Endothelial cell of umbilical vein (primary cell): Measurements from ENCODE around the gene RAB3GAP1. TPM values are rescaled to one million over a fixed set of nuclear protein-coding genes. Genes with fewer than 3 reads are reported as not detected.

Experiments
- BruUV-seq: library from RNA; stranded (reverse); fragments of 400-500 nt; replicated peaks from 2 replicates; lab custom pipeline; 2021; lab: Mats Ljungman, UMichigan
- CTCF ChIA-PET: fragments of 300-600, 350-600 bp; sonication (Branson Sonifier 250); formaldehyde crosslinking; loops from one replicate; lab custom pipeline; 2021; ENCODE audit warnings: antibody characterized with exemption, inconsistent platforms; lab: Charles Lee
- POLR2A ChIA-PET: fragments of 300-600, 350-600 bp; sonication (Branson Sonifier 250); formaldehyde crosslinking; loops from one replicate; lab custom pipeline; 2021; ENCODE audit warnings: antibody characterized with exemption, inconsistent platforms; lab: Charles Lee
- DNase-seq: peaks from one replicate; pipeline ENCODE4 v3.0.0-alpha.2; 2011; ENCODE audit warnings: low read depth, low spot score
- FAIRE-seq: peaks from 2 replicates; lab custom pipeline; 2011; peaks lifted over from hg19 to GRCh38; lab: Jason Lieb, UNC
- H2AFZ ChIP-seq: 2 replicates; pipeline ENCODE4 v1.6.0; 2012; ENCODE audit warnings: low read depth, low read length, control low read depth, inconsistent platforms
- H3K27ac ChIP-seq: 2 replicates; pipeline ENCODE4 v1.5.1; 2011; ENCODE audit warnings: low read depth, mild to moderate bottlenecking, control low read depth, low read length, moderate library complexity; ENCODE audit not compliant: insufficient read depth
- H3K27me3 ChIP-seq, 2 experiments: 2 replicates each; pipeline versions ENCODE4 v1.6.0 to v1.6.1; 2011; ENCODE audit warnings: low read length in 2 of 2, mixed read lengths in 1 of 2; ENCODE audit not compliant: control insufficient read depth in 2 of 2, insufficient read depth in 2 of 2
- H3K36me3 ChIP-seq, 2 experiments: 2 replicates in 1 of 2; 3 replicates in 1 of 2; pipeline ENCODE4 v1.5.1; 2011; ENCODE audit warnings: low read length in 2 of 2, mild to moderate bottlenecking in 1 of 2, moderate library complexity in 1 of 2; ENCODE audit not compliant: control insufficient read depth in 2 of 2, insufficient read depth in 2 of 2; ENCODE audit errors: extremely low read depth in 1 of 2
- H3K4me1 ChIP-seq: 3 replicates; pipeline ENCODE4 v1.5.1; 2011; ENCODE audit warnings: mild to moderate bottlenecking, low read length; ENCODE audit not compliant: control insufficient read depth, insufficient read depth; ENCODE audit errors: extremely low read depth
- H3K4me2 ChIP-seq: 2 replicates; pipeline ENCODE4 v1.6.1; 2011; ENCODE audit warnings: low read length, control low read depth, mixed read lengths; ENCODE audit not compliant: insufficient read depth
- H3K4me3 ChIP-seq, 3 experiments: fragments of 200-600 bp in 1 of 3; sonication (generic), shearing (Covaris generic) in 1 of 3; replicated peaks in 1 of 3; 2 replicates each; pipeline ENCODE4 v1.5.1; 2011 to 2016; ENCODE audit warnings: control low read depth in 3 of 3, low read length in 3 of 3, mild to moderate bottlenecking in 2 of 3, inconsistent platforms in 1 of 3, low read depth in 1 of 3, moderate library complexity in 1 of 3; ENCODE audit not compliant: insufficient read depth in 1 of 3
- H3K79me2 ChIP-seq: 2 replicates; pipeline ENCODE4 v1.6.0; 2012; ENCODE audit warnings: low read length, inconsistent platforms; ENCODE audit not compliant: control insufficient read depth, insufficient read depth
- H3K9ac ChIP-seq: replicated peaks from 2 replicates; pipeline ENCODE3; 2011; ENCODE audit warnings: low read length, control low read depth; ENCODE audit not compliant: insufficient read depth; ENCODE audit errors: extremely low read depth
- H3K9me1 ChIP-seq: replicated peaks from 3 replicates; pipeline ENCODE4 v1.6.0; 2011; ENCODE audit warnings: mild to moderate bottlenecking, low read length; ENCODE audit not compliant: control insufficient read depth, insufficient read depth; ENCODE audit errors: extremely low read depth
- H3K9me3 ChIP-seq: replicated peaks from 2 replicates; pipeline ENCODE4 v1.5.1; 2012; ENCODE audit warnings: low read length, inconsistent platforms; ENCODE audit not compliant: control insufficient read depth, insufficient read depth
- H4K20me1 ChIP-seq: replicated peaks from 2 replicates; pipeline ENCODE3; 2011; ENCODE audit warnings: mild to moderate bottlenecking, low read length; ENCODE audit not compliant: control insufficient read depth, insufficient read depth; ENCODE audit errors: extremely low read depth
- CTCF ChIP-seq, 2 donors: IDR thresholded peaks; 1 replicate in 1 of 2; 2 replicates in 1 of 2; pipeline ENCODE4 v1.5.1; 2011; ENCODE audit warnings: low read length in 2 of 2, mild to moderate bottlenecking in 2 of 2, moderate library complexity in 2 of 2, control low read depth in 1 of 2, inconsistent platforms in 1 of 2, low read depth in 1 of 2; ENCODE audit not compliant: insufficient read depth in 1 of 2; ENCODE audit errors: extremely low read depth in 1 of 2
- EZH2 ChIP-seq: IDR thresholded peaks from 2 replicates; pipeline ENCODE4 v1.6.1; 2012; ENCODE audit warnings: borderline replicate concordance, low read depth, mild to moderate bottlenecking, moderate library complexity, low read length, inconsistent platforms; ENCODE audit not compliant: severe bottlenecking
- FOS ChIP-seq: IDR thresholded peaks from 2 replicates; pipeline ENCODE4 v1.6.1; 2011; ENCODE audit warnings: mild to moderate bottlenecking, low read length, moderate library complexity, borderline replicate concordance; ENCODE audit not compliant: insufficient read depth
- GATA2 ChIP-seq: IDR thresholded peaks from 2 replicates; pipeline ENCODE4 v1.7.0; 2011; ENCODE audit warnings: low read depth, mild to moderate bottlenecking, moderate library complexity, mixed read lengths, low read length; ENCODE audit not compliant: insufficient read length, insufficient read depth
- JUN ChIP-seq: IDR thresholded peaks from 2 replicates; pipeline ENCODE4 v1.6.1; 2011; ENCODE audit warnings: borderline replicate concordance, low read depth; ENCODE audit not compliant: insufficient read length, insufficient read depth
- MAX ChIP-seq: IDR thresholded peaks from 2 replicates; pipeline ENCODE4 v1.6.1; 2011; ENCODE audit not compliant: insufficient read depth, insufficient read length
- MYC ChIP-seq: IDR thresholded peaks from one replicate; pipeline ENCODE4 v1.6.1; 2011; ENCODE audit warnings: mild to moderate bottlenecking, low read depth, low read length
- POLR2A ChIP-seq: IDR thresholded peaks from 2 replicates; pipeline ENCODE4 v1.6.1; 2012; ENCODE audit warnings: low read depth, mild to moderate bottlenecking, control low read depth, low read length
- POLR2AphosphoS5 ChIP-seq: IDR thresholded peaks from 2 replicates; pipeline ENCODE4 v1.6.1; 2012; ENCODE audit warnings: low read depth, mild to moderate bottlenecking, control low read depth, low read length, moderate library complexity; ENCODE audit not compliant: insufficient read depth
- dilution Hi-C: fragments of 300-500 bp; cut with MboI; formaldehyde crosslinking; loops from one replicate; pipeline ENCODE4 v1.15.0; 2019; ENCODE audit warnings: low sequenced_read_pairs; ENCODE audit not compliant: extremely low pct_ligation_motif_present
- intact Hi-C: fragments of 100-400 bp; cut with micrococcal nuclease; formaldehyde crosslinking; loops from one replicate; pipeline ENCODE4 v1.10.0; 2022
- polyA plus RNA-seq, 4 experiments: library from polyadenylated mRNA; depleted of rRNA in 3 of 4; stranded (reverse) in 3 of 4; unstranded in 1 of 4; fragments of >200 nt; gene quantifications; 2 replicates each; pipeline versions ENCODE4 v1.2.1 to v1.2.3, GENCODE V29; 2011 to 2012; ENCODE audit warnings: missing spikeins in 1 of 4
- total RNA-seq: library from RNA; stranded (reverse); gene quantifications from 2 replicates; pipeline ENCODE4 v1.2.3, GENCODE V29; 2021

The RAB3GAP1 gene
- total and polyA plus RNA-seq, 2 donors (not counting 3 experiments of a cell fraction or from before 2014, with no cell fraction given), result 14.9 to 39.5 TPM

- dilution Hi-C loops, result no loop called here
- intact Hi-C loops, result no loop called here
- Histone ChIP-seq H3K27ac (no peak overlapping the region), H3K9ac (no peak overlapping the region), H3K4me1 (no peaks in the 10 kb centered on the region), H3K36me3 (no peaks in the 10 kb centered on the region), H3K4me2 (no peak overlapping the region), H3K4me3 (no peak overlapping the region), H3K79me2 (no peaks in the 10 kb centered on the region), H2AFZ (no peak overlapping the region), H3K27me3 (peaks cover 4 to 8% of the 10 kb centered on the region in 2 experiments), H3K9me1 (no peaks in the 10 kb centered on the region), H3K9me3 (no peaks in the 10 kb centered on the region), H4K20me1 (no peaks in the 10 kb centered on the region)
- no peak for TF ChIP-seq MYC
- CTCF ChIA-PET, result interaction anchor here (1.5 to 3.3 kb wide), 2 partner anchors 22 to 698 kb away, joined by 5 to 11 read pairs; no protein-coding TSS in a partner anchor
- DNase-seq (no peak), FAIRE-seq (no peak)
- BruUV-seq, result no TSS peak
- POLR2A ChIA-PET, result no interaction called here
Measured at GRCh38 chr2:135011633-135012032, 40.5 kb upstream of the RAB3GAP1 start.

GRCh38 chr2:135021618-135022017 lies 30.5 kb upstream of the RAB3GAP1 start:
- Histone ChIP-seq H2AFZ (no peak overlapping the region), H3K4me1 (no peaks in the 10 kb centered on the region), H3K9me1 (no peaks in the 10 kb centered on the region), H4K20me1 (no peaks in the 10 kb centered on the region), H3K9me3 (no peaks in the 10 kb centered on the region), H3K9ac (no peak overlapping the region), H3K79me2 (no peaks in the 10 kb centered on the region), H3K27ac (no peak overlapping the region), H3K4me3 (no peak overlapping the region), H3K36me3 (no peaks in the 10 kb centered on the region), H3K4me2 (no peak overlapping the region), H3K27me3 (peaks cover 8 to 12% of the 10 kb centered on the region in 2 experiments)
- dilution Hi-C loops (no loop called here), intact Hi-C loops (no loop called here)
- POLR2A ChIA-PET, result no interaction called here
- TF ChIP-seq MAX, result no peak
- no peak for TF ChIP-seq MYC
- TF ChIP-seq EZH2, result no peak
- TF ChIP-seq POLR2A, result no peak
- TF ChIP-seq GATA2, result no peak
- no peak for TF ChIP-seq JUN
- no peak for TF ChIP-seq POLR2AphosphoS5
- TF ChIP-seq FOS, result no peak
- TF ChIP-seq CTCF (IDR thresholded peaks at IDR 0.05; ENCODE audit: extremely low read depth in 1 of 2, insufficient read depth in 1 of 2, low read depth in 1 of 2, low read length in 2 of 2), result no peak
- FAIRE-seq (no peak), DNase-seq (no peak)
- no TSS peak for BruUV-seq
- CTCF ChIA-PET, result interaction anchor here (1.4 to 1.5 kb wide), 2 partner anchors 17 to 32 kb away, joined by 3 read pairs; no protein-coding TSS in a partner anchor
